BLaER1 (cell line): ENCODE measurements around the gene IQCE.

Source experiments
- H3K27ac ChIP-seq: shearing (Covaris generic); formaldehyde crosslinking; 2 replicates; pipeline ENCODE4 v1.8.1; 2022
- H3K27me3 ChIP-seq: shearing (Covaris generic); formaldehyde crosslinking; 2 replicates; pipeline ENCODE4 v1.8.1; 2022
- H3K36me3 ChIP-seq: shearing (Covaris generic); formaldehyde crosslinking; 2 replicates; pipeline ENCODE4 v1.8.1; 2022
- H3K4me1 ChIP-seq: shearing (Covaris generic); formaldehyde crosslinking; 2 replicates; pipeline ENCODE4 v1.8.1; 2022
- H3K4me2 ChIP-seq: shearing (Covaris generic); formaldehyde crosslinking; 2 replicates; pipeline ENCODE4 v1.8.1; 2022
- H3K4me3 ChIP-seq: shearing (Covaris generic); formaldehyde crosslinking; 2 replicates; pipeline ENCODE4 v1.8.1; 2022
- H3K9ac ChIP-seq: shearing (Covaris generic); formaldehyde crosslinking; 2 replicates; pipeline ENCODE4 v1.8.1; 2022
- H3K9me3 ChIP-seq: shearing (Covaris generic); formaldehyde crosslinking; 2 replicates; pipeline ENCODE4 v1.8.1; 2022
- H4K20me1 ChIP-seq: shearing (Covaris generic); formaldehyde crosslinking; 2 replicates; pipeline ENCODE4 v1.8.1; 2022
- Cebpa-rat ChIP-seq: shearing (Covaris generic); IDR thresholded peaks from 2 replicates; pipeline ENCODE4 v1.8.1; 2022

Gene IQCE

GRCh38 chr7:2646336-2646679, 87.5 kb downstream of the IQCE start:
- Histone ChIP-seq H3K4me3 (no peak overlapping the region), H3K4me1 (peaks cover 96% of the 10 kb centered on the region), H3K4me2 (peak overlapping the region; percentile 97), H3K36me3 (peaks cover 58% of the 10 kb centered on the region), H3K9me3 (no peaks in the 10 kb centered on the region), H3K9ac (peak overlapping the region; percentile 34; the same call in 1 of the 2 replicates), H3K27me3 (no peaks in the 10 kb centered on the region), H3K27ac (peak overlapping the region; percentile 58; the same call in 1 of the 2 replicates), H4K20me1 (peaks cover 99% of the 10 kb centered on the region)
- TF ChIP-seq Cebpa-rat = no peak

DNA sequence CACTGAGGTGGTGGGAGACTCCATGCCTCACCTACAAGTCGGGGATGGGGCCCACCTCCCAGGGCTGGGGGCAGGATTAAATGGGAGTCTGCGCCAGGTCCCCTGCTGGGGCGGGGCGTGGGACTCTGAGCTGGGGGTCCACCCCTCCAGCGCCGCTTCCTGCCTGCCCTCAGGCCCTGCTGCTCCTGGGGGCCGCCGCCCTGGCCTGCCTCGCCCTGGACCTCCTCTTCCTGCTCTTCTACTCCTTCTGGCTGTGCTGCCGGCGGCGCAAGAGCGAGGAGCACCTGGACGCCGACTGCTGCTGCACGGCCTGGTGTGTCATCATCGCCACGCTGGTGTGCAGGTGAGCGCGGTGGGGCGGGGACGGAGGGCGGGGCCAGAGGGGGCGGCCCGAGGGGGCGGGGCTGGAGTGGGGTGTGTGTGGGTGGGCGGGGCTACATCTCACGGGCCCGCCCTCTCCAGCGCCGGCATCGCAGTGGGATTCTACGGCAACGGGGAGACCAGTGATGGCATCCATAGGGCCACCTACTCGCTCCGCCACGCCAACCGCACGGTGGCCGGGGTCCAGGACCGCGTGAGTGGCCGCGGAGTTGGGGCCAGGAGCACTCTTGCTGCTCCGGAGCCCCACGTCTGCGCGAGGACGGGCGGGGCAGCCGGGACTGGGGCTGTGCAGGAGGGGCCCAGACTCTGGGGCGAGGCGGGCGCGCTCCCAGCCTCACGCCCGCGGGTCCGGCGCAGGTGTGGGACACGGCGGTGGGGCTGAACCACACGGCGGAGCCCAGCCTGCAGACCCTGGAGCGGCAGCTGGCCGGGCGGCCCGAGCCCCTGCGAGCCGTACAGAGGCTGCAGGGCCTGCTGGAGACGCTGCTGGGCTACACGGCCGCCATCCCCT, 88.1 kb downstream of the IQCE start:
- H3K9ac ChIP-seq = peak overlapping the region; percentile 34; the same call in 1 of the 2 replicates
- H3K4me3 ChIP-seq = no peak overlapping the region
- H3K9me3 ChIP-seq = no peaks in the 10 kb centered on the region
- H4K20me1 ChIP-seq = peaks cover 100% of the 10 kb centered on the region
- H3K4me2 ChIP-seq = peak overlapping the region; percentile 97
- H3K36me3 ChIP-seq = peaks cover 64% of the 10 kb centered on the region
- H3K27ac ChIP-seq = peak overlapping the region; percentile 58; the same call in 1 of the 2 replicates
- no peaks in the 10 kb centered on the region for H3K27me3 ChIP-seq
- H3K4me1 ChIP-seq = peaks cover 96% of the 10 kb centered on the region
- no peak for TF ChIP-seq Cebpa-rat

- Histone ChIP-seq H3K4me3 (no peak overlapping the region), H3K27ac (peak overlapping the region; percentile 37; the same call in 1 of the 2 replicates), H3K4me2 (peak overlapping the region; percentile 21), H3K9ac (no peak overlapping the region), H4K20me1 (peaks cover 100% of the 10 kb centered on the region), H3K36me3 (peaks cover 72% of the 10 kb centered on the region), H3K4me1 (peaks cover 96% of the 10 kb centered on the region), H3K9me3 (no peaks in the 10 kb centered on the region), H3K27me3 (no peaks in the 10 kb centered on the region)
- TF ChIP-seq Cebpa-rat = no peak
These were observed 88.9 kb downstream of the IQCE start for GRCh38 chr7:2647594-2648172.

GRCh38 chr7:2649139-2649838, 90.5 kb downstream of the IQCE start:
- H3K36me3 ChIP-seq = peaks cover 80% of the 10 kb centered on the region
- no peak overlapping the region for H3K4me3 ChIP-seq
- peak overlapping the region; percentile 44 for H3K27ac ChIP-seq
- peaks cover 88% of the 10 kb centered on the region for H3K4me1 ChIP-seq
- H3K9ac ChIP-seq = no peak overlapping the region
- no peak overlapping the region; the same call in 1 of the 2 replicates for H3K4me2 ChIP-seq
- peaks cover 92% of the 10 kb centered on the region for H4K20me1 ChIP-seq
- no peak for TF ChIP-seq Cebpa-rat
- no peaks in the 10 kb centered on the region for H3K27me3 ChIP-seq
- no peaks in the 10 kb centered on the region for H3K9me3 ChIP-seq

GRCh38 chr7:2649991-2650390, 91.2 kb downstream of the IQCE start:
- H3K27ac ChIP-seq = peak overlapping the region; percentile 44

GRCh38 chr7:2650451-2650850, 91.7 kb downstream of the IQCE start:
- Histone ChIP-seq H4K20me1 (peaks cover 88% of the 10 kb centered on the region), H3K36me3 (peaks cover 91% of the 10 kb centered on the region)

More at GRCh38 chr7:2649991-2650390, 91.2 kb downstream of the IQCE start:
- H3K4me1 ChIP-seq = peaks cover 81% of the 10 kb centered on the region
- H3K27me3 ChIP-seq = no peaks in the 10 kb centered on the region
- TF ChIP-seq Cebpa-rat = no peak
- H3K9me3 ChIP-seq = no peaks in the 10 kb centered on the region
- no peak overlapping the region; the same call in 1 of the 2 replicates for H3K4me2 ChIP-seq
- H3K9ac ChIP-seq = no peak overlapping the region
- H3K4me3 ChIP-seq = no peak overlapping the region
- H3K36me3 ChIP-seq = peaks cover 87% of the 10 kb centered on the region
- H4K20me1 ChIP-seq = peaks cover 88% of the 10 kb centered on the region

DNA sequence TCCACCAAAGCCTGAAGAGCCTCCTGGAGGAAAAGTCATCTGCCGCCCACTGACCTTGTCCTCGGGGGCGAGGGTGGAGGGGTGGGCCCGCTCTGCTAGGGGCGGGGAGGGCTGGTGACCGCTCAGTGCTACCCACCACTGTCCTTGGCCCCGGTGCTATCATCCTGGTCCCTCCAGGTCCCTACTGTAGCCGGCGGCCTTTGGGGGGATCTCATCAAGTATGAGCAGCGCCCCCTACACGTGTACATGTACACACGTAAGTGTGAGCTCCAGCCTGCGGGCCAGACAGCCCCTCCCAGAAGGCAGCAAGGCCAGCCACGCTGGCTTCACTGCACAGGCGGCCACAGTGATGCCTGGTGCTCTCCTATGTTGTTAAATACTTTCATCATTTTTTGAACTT, 92.6 kb downstream of the IQCE start:
- no peak for TF ChIP-seq Cebpa-rat
- Histone ChIP-seq H3K27me3 (no peaks in the 10 kb centered on the region), H3K9ac (no peak overlapping the region), H3K27ac (no peak overlapping the region), H3K4me3 (no peak overlapping the region), H4K20me1 (peaks cover 88% of the 10 kb centered on the region), H3K4me1 (peaks cover 67% of the 10 kb centered on the region), H3K9me3 (no peaks in the 10 kb centered on the region), H3K36me3 (peaks cover 98% of the 10 kb centered on the region), H3K4me2 (peak overlapping the region; percentile 64)

More at GRCh38 chr7:2650451-2650850, 91.7 kb downstream of the IQCE start:
- H3K4me2 ChIP-seq = no peak overlapping the region
- H3K27me3 ChIP-seq = no peaks in the 10 kb centered on the region
- TF ChIP-seq Cebpa-rat = no peak
- peaks cover 76% of the 10 kb centered on the region for H3K4me1 ChIP-seq
- H3K9ac ChIP-seq = no peak overlapping the region
- no peaks in the 10 kb centered on the region for H3K9me3 ChIP-seq
- H3K27ac ChIP-seq = 0 out of 2 replicates have a peak overlapping the region, but pooled peaks have one; percentile 6
- no peak overlapping the region for H3K4me3 ChIP-seq

DNA sequence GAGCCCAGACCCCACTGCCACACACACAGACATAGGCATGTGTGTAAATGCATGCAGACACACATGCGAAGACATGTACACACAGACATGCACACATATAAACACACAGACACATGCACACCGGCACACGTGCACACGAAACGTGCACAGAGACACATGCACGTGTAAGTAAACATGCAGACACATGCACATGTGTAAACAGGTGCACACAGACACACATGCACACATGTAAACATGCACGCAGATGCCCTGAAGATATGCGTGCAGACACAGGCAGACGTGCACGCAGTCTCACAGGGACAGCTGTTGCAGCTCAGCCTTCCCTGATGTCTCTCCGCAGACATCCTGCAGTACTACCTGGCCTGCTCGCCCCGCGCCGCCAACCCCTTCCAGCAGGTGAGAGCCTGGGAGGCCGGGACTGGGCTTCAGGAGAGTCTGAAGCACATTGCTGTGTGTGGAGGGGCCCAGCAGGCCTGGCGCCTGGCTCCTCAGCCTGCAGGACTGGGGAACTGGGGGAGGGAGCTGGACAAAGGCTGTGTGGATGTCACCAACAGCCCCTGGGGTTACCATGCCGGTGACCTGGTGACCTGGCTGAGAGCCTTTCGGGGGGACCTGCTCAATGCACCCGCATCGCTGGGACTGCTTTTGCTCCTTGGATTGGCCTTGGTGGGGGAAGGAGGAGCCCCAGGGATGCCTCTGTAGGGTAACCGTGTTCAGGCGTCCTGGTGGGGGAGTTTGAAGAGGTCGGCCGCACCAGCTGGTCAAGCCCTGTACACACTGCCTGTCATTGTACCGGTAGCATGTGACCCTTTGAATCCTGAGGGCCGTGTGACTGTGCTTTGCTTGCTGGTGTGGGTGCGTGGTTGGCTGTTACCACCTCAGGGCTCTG, 93.3 kb downstream of the IQCE start:
- Histone ChIP-seq H3K27ac (peak overlapping the region; percentile 50), H3K9ac (peak overlapping the region; percentile 51), H3K9me3 (no peaks in the 10 kb centered on the region), H4K20me1 (peaks cover 88% of the 10 kb centered on the region), H3K36me3 (peaks cover 99% of the 10 kb centered on the region), H3K4me1 (peaks cover 61% of the 10 kb centered on the region), H3K27me3 (no peaks in the 10 kb centered on the region), H3K4me2 (peak overlapping the region; percentile 64), H3K4me3 (no peak overlapping the region)
- no peak for TF ChIP-seq Cebpa-rat

DNA sequence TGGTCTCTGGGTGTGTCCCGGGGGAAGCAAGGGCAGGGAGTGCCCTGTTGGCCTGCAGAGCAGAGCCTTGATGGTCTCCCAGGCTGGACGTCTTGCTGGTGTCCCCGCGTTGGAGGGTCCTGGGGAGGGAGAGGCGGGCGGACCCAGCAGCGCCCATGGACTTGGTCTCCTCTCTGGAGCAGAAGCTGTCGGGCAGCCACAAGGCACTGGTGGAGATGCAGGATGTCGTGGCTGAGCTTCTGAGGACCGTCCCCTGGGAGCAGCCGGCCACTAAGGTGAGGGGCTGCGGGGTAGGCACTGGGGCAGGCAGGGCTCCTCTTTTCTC, 93.9 kb downstream of the IQCE start:
- peaks cover 57% of the 10 kb centered on the region for H3K4me1 ChIP-seq
- peak overlapping the region; percentile 51; the same call in 1 of the 2 replicates for H3K9ac ChIP-seq
- H3K27ac ChIP-seq = peak overlapping the region; percentile 50
- H3K4me3 ChIP-seq = no peak overlapping the region
- H3K36me3 ChIP-seq = peaks cover 99% of the 10 kb centered on the region
- H3K27me3 ChIP-seq = no peaks in the 10 kb centered on the region
- peak overlapping the region; percentile 64 for H3K4me2 ChIP-seq
- no peak for TF ChIP-seq Cebpa-rat
- peaks cover 88% of the 10 kb centered on the region for H4K20me1 ChIP-seq
- H3K9me3 ChIP-seq = no peaks in the 10 kb centered on the region
